PC-9 (cell line): ENCODE results near the gene P3H4. TPM values are rescaled to one million over a fixed set of nuclear protein-coding genes. Genes with fewer than 3 reads are reported as not detected.

Experiments used
- BruUV-seq: library from RNA; stranded (reverse); fragments of 400-500 nt; replicated peaks from 2 replicates; lab custom pipeline; 2021; lab: Mats Ljungman, UMichigan
- CTCF ChIA-PET: fragments of 300-600 bp; sonication (Branson Sonifier 250); formaldehyde crosslinking; loops from one replicate; lab custom pipeline; 2022; ENCODE audit warnings: antibody characterized with exemption; lab: Charles Lee
- POLR2A ChIA-PET: fragments of 300-600 bp; sonication (Branson Sonifier 250); formaldehyde crosslinking; loops from one replicate; lab custom pipeline; 2022; ENCODE audit warnings: antibody characterized with exemption; ENCODE audit not compliant: unreplicated experiment; lab: Charles Lee
- DNase-seq, 2 experiments: peaks; one replicate each; pipeline versions ENCODE4 v3.0.0 to v3.0.0-alpha.2; 2015 to 2022; ENCODE audit warnings: mixed read lengths in 1 of 2
- H2AFZ ChIP-seq: fragments of 200-600 bp; sonication (generic); 2 replicates; pipeline ENCODE4 v1.8.1; 2017; ENCODE audit warnings: antibody characterized with exemption
- H3F3A ChIP-seq: fragments of 200-600 bp; sonication (generic); 2 replicates; pipeline ENCODE4 v1.8.1; 2017; ENCODE audit warnings: antibody characterized with exemption, mild to moderate bottlenecking, low read depth; ENCODE audit not compliant: insufficient read depth
- H3K27ac ChIP-seq: fragments of 200-600 bp; sonication (generic); 2 replicates; pipeline ENCODE4 v1.6.1; 2016; ENCODE audit warnings: mixed run types
- H3K27me3 ChIP-seq: fragments of 200-600 bp; sonication (generic); 2 replicates; pipeline ENCODE4 v1.6.1; 2016; ENCODE audit warnings: low read depth, mixed run types; ENCODE audit not compliant: insufficient read depth
- H3K36me3 ChIP-seq: fragments of 200-600 bp; sonication (generic); 2 replicates; pipeline ENCODE4 v1.6.1; 2016; ENCODE audit warnings: low read depth, mixed run types
- H3K4me1 ChIP-seq: fragments of 200-600 bp; sonication (generic); replicated peaks from 2 replicates; pipeline ENCODE4 v1.6.1; 2016; ENCODE audit warnings: mixed run types; ENCODE audit not compliant: insufficient read depth
- H3K4me2 ChIP-seq: fragments of 200-600 bp; sonication (generic); 2 replicates; pipeline ENCODE4 v1.6.1; 2017; ENCODE audit warnings: mixed run types
- H3K4me3 ChIP-seq: fragments of 200-600 bp; sonication (generic); 2 replicates; pipeline ENCODE4 v1.6.1; 2016; ENCODE audit warnings: mixed run types
- H3K79me2 ChIP-seq: fragments of 200-600 bp; sonication (generic); 2 replicates; pipeline ENCODE4 v1.6.1; 2017; ENCODE audit warnings: low read depth, mixed run types
- H3K9me2 ChIP-seq: fragments of 200-600 bp; sonication (generic); 2 replicates; pipeline ENCODE4 v1.8.1; 2017; ENCODE audit warnings: mild to moderate bottlenecking; ENCODE audit not compliant: insufficient read depth
- H3K9me3 ChIP-seq: fragments of 200-600 bp; sonication (generic); 2 replicates; pipeline ENCODE4 v1.8.1; 2016; ENCODE audit warnings: low read depth; ENCODE audit not compliant: insufficient read depth
- H4K20me1 ChIP-seq: fragments of 200-600 bp; sonication (generic); 2 replicates; pipeline ENCODE4 v1.8.1; 2017; ENCODE audit not compliant: insufficient read depth
- CTCF ChIP-seq: fragments of 200-600 bp; sonication (generic); conservative IDR thresholded peaks from 2 replicates; pipeline ENCODE4 v1.6.1; 2017; ENCODE audit warnings: mixed run types, antibody characterized with exemption, mild to moderate bottlenecking, moderate library complexity
- EZH2 ChIP-seq: fragments of 200-600 bp; sonication (generic); IDR thresholded peaks from 2 replicates; pipeline ENCODE4 v1.8.0; 2017; ENCODE audit warnings: antibody characterized with exemption, low read depth
- intact Hi-C: fragments of 100-400 bp; cut with micrococcal nuclease; formaldehyde crosslinking; loops from one replicate; pipeline ENCODE4 v1.10.0; 2022; ENCODE audit not compliant: unreplicated experiment
- total RNA-seq: library from RNA; stranded (reverse); gene quantifications from 2 replicates; pipeline ENCODE4 v1.2.3, GENCODE V29; 2021

Gene P3H4
- total RNA-seq, 1 experiment from 2014 or later = 26.8 TPM

- Histone ChIP-seq H3K79me2 (peaks cover 42% of the 10 kb centered on the region), H3K4me2 (peak within 1 kb of the TSS; percentile 100), H4K20me1 (peaks cover 7% of the 10 kb centered on the region; the same call in 1 of the 2 replicates), H3K9me2 (no peaks in the 10 kb centered on the region), H3K36me3 (no peaks in the 10 kb centered on the region), H3K27ac (peak within 1 kb of the TSS; percentile 98), H3F3A (peaks cover 36% of the 10 kb centered on the region), H3K4me1 (peaks cover 39% of the 10 kb centered on the region), H2AFZ (no peak within 1 kb of the TSS), H3K4me3 (peak within 1 kb of the TSS; percentile 63), H3K27me3 (no peaks in the 10 kb centered on the region), H3K9me3 (no peaks in the 10 kb centered on the region)
- no TSS peak for BruUV-seq
- intact Hi-C loops = loop anchor here (1.0 to 5.0 kb wide), 3 partner anchors 13 to 99 kb away; partner anchors contain the start of gene EIF1
- DNase-seq = peak; percentile 100
- peak; percentile 77 for TF ChIP-seq CTCF
- TF ChIP-seq EZH2 = no peak
- POLR2A ChIA-PET = interaction anchor here (0.6 to 3.7 kb wide), 9 partner anchors 9 to 98 kb away, joined by 3 to 81 read pairs (median 13); partner anchors contain the start of genes EIF1, FKBP10 and P3H4
- CTCF ChIA-PET = interaction anchor here (0.9 to 2.7 kb wide), 3 partner anchors 13 to 14 kb away, joined by 5 to 29 read pairs (median 13); no protein-coding TSS in a partner anchor
Observed at GRCh38 chr17:41786227-41787020, 25.3 kb downstream of the P3H4 start, which contains the start of gene JUP. JUP (minus strand) TSS chr17:41786711; CDS start chr17:41771854, 14,857 bp downstream.

GRCh38 chr17:41785859-41786226, 25.9 kb downstream of the P3H4 start:
- Histone ChIP-seq H3K9me2 (no peaks in the 10 kb centered on the region), H3K27me3 (no peaks in the 10 kb centered on the region), H3K4me1 (peaks cover 38% of the 10 kb centered on the region), H2AFZ (no peak overlapping the region), H3K36me3 (no peaks in the 10 kb centered on the region), H3K4me2 (peak overlapping the region; percentile 100), H3K27ac (peak overlapping the region; percentile 98), H3K9me3 (no peaks in the 10 kb centered on the region), H4K20me1 (peaks cover 13% of the 10 kb centered on the region; the same call in 1 of the 2 replicates), H3K79me2 (peaks cover 47% of the 10 kb centered on the region), H3F3A (peaks cover 30% of the 10 kb centered on the region), H3K4me3 (peak overlapping the region; percentile 63)
- DNase-seq = peak; percentile 84 to 93
- BruUV-seq = no TSS peak
- ChIA-PET POLR2A (interaction anchor here (0.6 to 3.7 kb wide), 11 partner anchors 8 to 97 kb away, joined by 3 to 81 read pairs (median 13); partner anchors contain the start of genes EIF1, FKBP10 and P3H4), CTCF (interaction anchor here (0.9 to 2.7 kb wide), 3 partner anchors 12 to 15 kb away, joined by 5 to 29 read pairs (median 13); no protein-coding TSS in a partner anchor)
- TF ChIP-seq CTCF (no peak), EZH2 (no peak)
- intact Hi-C loops = loop anchor here (1.0 to 5.0 kb wide), 4 partner anchors 13 to 99 kb away; partner anchors contain the start of gene EIF1

GRCh38 chr17:41785091-41785858, 26.5 kb downstream of the P3H4 start:
- no peak for TF ChIP-seq EZH2
- TF ChIP-seq CTCF = no peak
- Histone ChIP-seq H3K27ac (peak overlapping the region; percentile 98), H4K20me1 (peaks cover 18% of the 10 kb centered on the region), H3K9me2 (no peaks in the 10 kb centered on the region), H3K36me3 (no peaks in the 10 kb centered on the region), H3K4me3 (peak overlapping the region; percentile 63), H3K9me3 (no peaks in the 10 kb centered on the region), H3K27me3 (no peaks in the 10 kb centered on the region), H3F3A (peaks cover 27% of the 10 kb centered on the region), H3K79me2 (peaks cover 52% of the 10 kb centered on the region), H2AFZ (no peak overlapping the region), H3K4me1 (peaks cover 38% of the 10 kb centered on the region), H3K4me2 (peak overlapping the region; percentile 100)
- intact Hi-C loops = loop anchor here (1.0 to 5.0 kb wide), 3 partner anchors 16 to 98 kb away; partner anchors contain the start of gene EIF1
- BruUV-seq = TSS peak; percentile 48
- peak; percentile 59 to 68 for DNase-seq
- POLR2A ChIA-PET = interaction anchor here (0.6 to 3.7 kb wide), 12 partner anchors 8 to 212 kb away, joined by 3 to 81 read pairs (median 10); partner anchors contain the start of genes EIF1 and FKBP10
- CTCF ChIA-PET = interaction anchor here (0.6 to 2.7 kb wide), 6 partner anchors 12 to 1367 kb away, joined by 3 to 29 read pairs (median 6); no protein-coding TSS in a partner anchor
